ENCODE measurements around the gene RPL37A. TPM values are rescaled to one million over a fixed set of nuclear protein-coding genes. Genes with fewer than 3 reads are reported as not detected.

RPL37A gene
- 1,000 to 10,000 TPM in 1 of 2 donors, 100 to 1,000 TPM in 1; 425 to 1,004 TPM for total RNA-seq

- H3K4me1 ChIP-seq = peaks cover 0 to 28% of the 10 kb centered on the region in 2 donors
- DNase-seq (ENCODE audit: low spot score) = peak; percentile 92
- TF ChIP-seq, protein P1, sequence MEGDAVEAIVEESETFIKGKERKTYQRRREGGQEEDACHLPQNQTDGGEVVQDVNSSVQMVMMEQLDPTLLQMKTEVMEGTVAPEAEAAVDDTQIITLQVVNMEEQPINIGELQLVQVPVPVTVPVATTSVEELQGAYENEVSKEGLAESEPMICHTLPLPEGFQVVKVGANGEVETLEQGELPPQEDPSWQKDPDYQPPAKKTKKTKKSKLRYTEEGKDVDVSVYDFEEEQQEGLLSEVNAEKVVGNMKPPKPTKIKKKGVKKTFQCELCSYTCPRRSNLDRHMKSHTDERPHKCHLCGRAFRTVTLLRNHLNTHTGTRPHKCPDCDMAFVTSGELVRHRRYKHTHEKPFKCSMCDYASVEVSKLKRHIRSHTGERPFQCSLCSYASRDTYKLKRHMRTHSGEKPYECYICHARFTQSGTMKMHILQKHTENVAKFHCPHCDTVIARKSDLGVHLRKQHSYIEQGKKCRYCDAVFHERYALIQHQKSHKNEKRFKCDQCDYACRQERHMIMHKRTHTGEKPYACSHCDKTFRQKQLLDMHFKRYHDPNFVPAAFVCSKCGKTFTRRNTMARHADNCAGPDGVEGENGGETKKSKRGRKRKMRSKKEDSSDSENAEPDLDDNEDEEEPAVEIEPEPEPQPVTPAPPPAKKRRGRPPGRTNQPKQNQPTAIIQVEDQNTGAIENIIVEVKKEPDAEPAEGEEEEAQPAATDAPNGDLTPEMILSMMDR (IDR thresholded peaks at IDR 0.05) = no peak
- no peaks in the 10 kb centered on the region for H3K27me3 ChIP-seq
- H3K36me3 ChIP-seq = peaks cover 43% of the 10 kb centered on the region
- no peaks in the 10 kb centered on the region for H3K9me3 ChIP-seq
- peak within 1 kb of the TSS; percentile 53 to 63 for H3K4me3 ChIP-seq
- H3K27ac ChIP-seq = peak within 1 kb of the TSS; percentile 75 to 78
Measured at GRCh38 chr2:216498379-216499352, at the start of gene RPL37A. TSS of gene RPL37A (plus strand) at chr2:216498844. CDS start at chr2:216498875, 31 bp downstream.

DNA sequence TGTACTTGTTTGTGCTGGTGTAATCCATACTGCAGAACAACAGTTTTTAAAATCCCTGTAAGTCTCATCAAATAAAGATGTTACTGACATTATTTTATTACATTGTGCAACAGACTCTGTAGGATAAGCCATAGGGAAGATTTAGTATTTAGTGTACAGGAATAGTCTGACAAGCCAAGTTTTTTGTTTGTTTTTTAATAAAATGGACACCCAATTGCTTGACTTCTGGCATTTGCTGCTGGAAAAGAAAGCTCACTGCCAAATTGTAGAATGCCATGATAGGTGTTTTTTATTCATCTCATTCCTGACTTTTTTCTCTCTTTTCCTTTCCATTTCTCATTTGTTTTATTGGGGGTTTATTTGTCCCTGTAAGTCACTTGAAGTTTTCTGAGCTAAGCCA lies 48.3 kb upstream of the RPL37A start:
- Histone ChIP-seq H3K9me3 (no peaks in the 10 kb centered on the region), H3K27ac (peak overlapping the region in 1 of 2 donors; percentile 49), H3K4me3 (no peak overlapping the region), H3K36me3 (peaks cover 64% of the 10 kb centered on the region), H3K4me1 (peaks cover 0 to 18% of the 10 kb centered on the region in 2 donors), H3K27me3 (no peaks in the 10 kb centered on the region)
- TF ChIP-seq, protein P1 (IDR thresholded peaks at IDR 0.05) = no peak
- no peak for DNase-seq (ENCODE audit: low spot score)

- Histone ChIP-seq H3K4me1 (peaks cover 0 to 18% of the 10 kb centered on the region in 2 donors), H3K4me3 (no peak overlapping the region), H3K9me3 (no peaks in the 10 kb centered on the region), H3K27me3 (no peaks in the 10 kb centered on the region), H3K36me3 (peaks cover 64% of the 10 kb centered on the region), H3K27ac (peak overlapping the region in 1 of 2 donors; percentile 49)
- DNase-seq (ENCODE audit: low spot score) = no peak
- TF ChIP-seq, protein P1 (IDR thresholded peaks at IDR 0.05) = no peak
Measured at GRCh38 chr2:216450784-216451183, 47.9 kb upstream of the RPL37A start.

DNA sequence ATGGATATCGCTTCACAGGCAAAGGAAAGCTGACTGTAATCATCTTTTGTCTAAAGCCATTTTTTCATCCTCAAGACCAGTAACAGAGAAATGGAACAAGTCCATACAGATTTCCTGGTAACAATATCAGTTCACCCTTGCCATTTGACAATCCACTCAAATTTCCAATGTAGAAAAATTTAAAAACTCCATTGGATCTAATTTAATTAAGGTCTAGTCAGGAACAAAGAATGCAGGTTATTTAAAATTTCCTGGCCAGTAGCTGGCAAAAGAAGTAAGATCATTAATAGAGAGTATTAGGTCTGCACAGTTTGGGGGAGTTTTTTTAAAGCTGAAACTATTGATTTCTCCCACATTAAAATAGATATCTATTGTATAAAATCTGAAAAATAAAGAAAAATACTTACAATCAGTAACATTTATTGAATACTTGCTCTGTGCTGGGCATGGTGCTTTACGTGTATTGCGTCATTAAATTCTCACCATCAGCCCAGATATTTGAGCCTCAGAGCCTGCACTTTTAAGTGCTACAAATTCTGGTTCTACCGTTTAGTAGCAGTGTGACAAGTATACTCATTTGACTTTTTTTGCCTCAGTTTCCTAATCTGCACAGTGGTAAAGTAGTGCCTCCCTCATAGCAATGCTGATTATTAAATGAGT lies 44.6 kb upstream of the RPL37A start:
- no peak overlapping the region for H3K4me3 ChIP-seq
- no peak for DNase-seq (ENCODE audit: low spot score)
- H3K27me3 ChIP-seq = no peaks in the 10 kb centered on the region
- TF ChIP-seq, protein P1 (IDR thresholded peaks at IDR 0.05) = no peak
- H3K36me3 ChIP-seq = peaks cover 52% of the 10 kb centered on the region
- H3K27ac ChIP-seq = no peak overlapping the region
- no peaks in the 10 kb centered on the region for H3K9me3 ChIP-seq
- H3K4me1 ChIP-seq = peaks cover 0 to 7% of the 10 kb centered on the region in 2 donors

DNA sequence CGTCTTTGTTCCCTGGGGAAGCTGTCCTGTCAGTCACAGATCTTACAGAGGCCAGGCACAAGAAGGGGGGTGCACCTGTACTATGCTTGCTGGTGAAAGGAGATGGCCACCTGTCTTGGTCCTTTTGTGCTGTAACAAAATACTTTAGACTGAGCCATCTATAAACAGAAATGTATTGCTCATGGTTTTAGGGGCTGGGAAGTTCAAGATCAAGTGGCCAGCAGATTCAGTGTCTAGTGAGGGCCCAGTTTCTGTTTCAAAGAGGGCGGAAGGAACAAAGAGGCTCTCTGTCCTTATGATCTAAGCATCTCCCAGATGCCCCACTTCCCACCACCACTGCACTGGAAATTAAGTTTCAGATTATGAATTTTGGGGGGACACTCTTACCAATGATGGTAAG lies 35.5 kb upstream of the RPL37A start:
- H3K4me3 ChIP-seq = no peak overlapping the region

More for the DNA sequence above, 35.5 kb upstream of the RPL37A start:
- peak overlapping the region in 1 of 2 donors; percentile 91 for H3K27ac ChIP-seq
- DNase-seq (ENCODE audit: low spot score) = no peak
- TF ChIP-seq, protein P1 (IDR thresholded peaks at IDR 0.05) = no peak
- H3K4me1 ChIP-seq = no peaks in the 10 kb centered on the region
- H3K27me3 ChIP-seq = no peaks in the 10 kb centered on the region
- no peaks in the 10 kb centered on the region for H3K36me3 ChIP-seq
- no peaks in the 10 kb centered on the region for H3K9me3 ChIP-seq
